Astrocyte of the hippocampus (primary cell): ENCODE data around the gene FUBP3.

Experiments
- DNase-seq: peaks from one replicate; pipeline ENCODE4 v3.0.0; 2011; ENCODE audit warnings: low read depth, low spot score

The FUBP3 gene

GRCh38 chr9:130662099-130662969 is 83.0 kb downstream of the FUBP3 start:
- DNase-seq = no peak

GRCh38 chr9:130662970-130663257 is 83.5 kb downstream of the FUBP3 start:
- DNase-seq = no peak

- peak; percentile 30 for DNase-seq
These were observed 84.0 kb downstream of the FUBP3 start for GRCh38 chr9:130663258-130663976.

- no peak for DNase-seq
These were observed 84.5 kb downstream of the FUBP3 start for GRCh38 chr9:130663977-130664250.

- peak; percentile 28 for DNase-seq
These were observed 85.1 kb downstream of the FUBP3 start, which contains the start of gene PRDM12 for GRCh38 chr9:130664251-130665028. Gene PRDM12, plus strand, starts transcription at chr9:130664594. Its CDS starts 60 bp downstream, at chr9:130664654.

GRCh38 chr9:130665029-130665430 is 85.7 kb downstream of the FUBP3 start:
- DNase-seq = no peak

GRCh38 chr9:130665431-130666392 is 86.3 kb downstream of the FUBP3 start:
- no peak for DNase-seq

- no peak for DNase-seq
These were observed 87.2 kb downstream of the FUBP3 start for GRCh38 chr9:130666393-130667119.

GRCh38 chr9:130667120-130667435 is 87.7 kb downstream of the FUBP3 start:
- no peak for DNase-seq

- no peak for DNase-seq
These were observed 88.8 kb downstream of the FUBP3 start for GRCh38 chr9:130668196-130668595.

- DNase-seq = no peak
These were observed 89.3 kb downstream of the FUBP3 start for GRCh38 chr9:130668659-130669058.

GRCh38 chr9:130669965-130670364 is 90.6 kb downstream of the FUBP3 start:
- DNase-seq = no peak

GRCh38 chr9:130670644-130671043 is 91.3 kb downstream of the FUBP3 start:
- no peak for DNase-seq

GRCh38 chr9:130672466-130672865 is 93.1 kb downstream of the FUBP3 start:
- no peak for DNase-seq

- DNase-seq = no peak
These were observed 93.7 kb downstream of the FUBP3 start for GRCh38 chr9:130672933-130673615.

GRCh38 chr9:130675396-130675795 is 96.0 kb downstream of the FUBP3 start:
- DNase-seq = peak; percentile 62

- DNase-seq = no peak
These were observed 97.9 kb downstream of the FUBP3 start for GRCh38 chr9:130677252-130677651.

GRCh38 chr9:130680836-130681768 is 101.7 kb downstream of the FUBP3 start:
- DNase-seq = peak; percentile 95

GRCh38 chr9:130681769-130682420 is 102.5 kb downstream of the FUBP3 start:
- no peak for DNase-seq
